ENCODE data around the gene CDRT4.

GRCh38 chr17:15393414-15393813, 74.0 kb downstream of the CDRT4 start:
- TF ChIP-seq CTCF (IDR thresholded peaks at IDR 0.05) (no peak), POLR2A (IDR thresholded peaks at IDR 0.05) (no peak)
